H1 (cell line): ENCODE data around the gene TOM1. TPM values are rescaled to one million over a fixed set of nuclear protein-coding genes. Genes with fewer than 3 reads are reported as not detected.

Experiments used
- CTCF ChIA-PET: fragments of 300-600 bp; sonication (Branson Sonifier 250); formaldehyde crosslinking; loops from one replicate; lab custom pipeline; 2021; ENCODE audit not compliant: partially characterized antibody; lab: Charles Lee
- POLR2A ChIA-PET: fragments of 300-600 bp; sonication (Branson Sonifier 250); formaldehyde crosslinking; loops from one replicate; lab custom pipeline; 2021; ENCODE audit warnings: inconsistent platforms; ENCODE audit not compliant: partially characterized antibody; lab: Charles Lee
- DNase-seq, 2 experiments: peaks; one replicate each; pipeline versions ENCODE4 v3.0.0 to v3.0.0-alpha.2; 2010 to 2022; ENCODE audit warnings: low spot score in 2 of 2, low read depth in 1 of 2, mixed read lengths in 1 of 2
- FAIRE-seq: peaks from 2 replicates; lab custom pipeline; 2011; peaks lifted over from hg19 to GRCh38; lab: Jason Lieb, UNC
- H2AFZ ChIP-seq: 2 replicates; pipeline ENCODE4 v1.8.1; 2012; ENCODE audit warnings: low read length, inconsistent platforms
- H2AK5ac ChIP-seq: 2 replicates; pipeline ENCODE4 v1.6.1; 2013; ENCODE audit warnings: low read depth, low read length
- H2BK120ac ChIP-seq: replicated peaks from 2 replicates; pipeline ENCODE3; 2013; ENCODE audit warnings: low read depth, low read length, inconsistent platforms
- H2BK12ac ChIP-seq: 2 replicates; pipeline ENCODE4 v1.6.1; 2013; ENCODE audit warnings: low read depth, low read length
- H2BK15ac ChIP-seq: 2 replicates; pipeline ENCODE4 v1.6.1; 2013; ENCODE audit warnings: low read length
- H2BK20ac ChIP-seq: 2 replicates; pipeline ENCODE4 v1.6.1; 2013; ENCODE audit warnings: low read length
- H2BK5ac ChIP-seq: 2 replicates; pipeline ENCODE4 v1.6.1; 2013; ENCODE audit warnings: low read depth, low read length
- H3K14ac ChIP-seq: 2 replicates; pipeline ENCODE4 v1.6.1; 2013; ENCODE audit warnings: inconsistent platforms; ENCODE audit not compliant: insufficient read length
- H3K18ac ChIP-seq: 2 replicates; pipeline ENCODE4 v1.6.1; 2013; ENCODE audit warnings: low read length; ENCODE audit errors: extremely low read depth
- H3K23ac ChIP-seq: 2 replicates; pipeline ENCODE4 v1.6.1; 2013; ENCODE audit warnings: inconsistent platforms; ENCODE audit not compliant: insufficient read length
- H3K23me2 ChIP-seq: 2 replicates; pipeline ENCODE4 v1.6.1; 2013; ENCODE audit warnings: low read depth, low read length
- H3K27ac ChIP-seq: 2 replicates; pipeline ENCODE4 v1.6.1; 2011; ENCODE audit warnings: low read depth, low read length, inconsistent platforms
- H3K27me3 ChIP-seq, 4 experiments: replicated peaks in 1 of 4; 1 replicate in 1 of 4; 2 replicates in 3 of 4; pipeline versions ENCODE4 v1.6.1 to v1.8.1; 2011 to 2013; ENCODE audit warnings: low read length in 3 of 4, mild to moderate bottlenecking in 3 of 4, inconsistent platforms in 2 of 4, mixed read lengths in 2 of 4, moderate library complexity in 1 of 4; ENCODE audit not compliant: control insufficient read depth in 3 of 4, insufficient read depth in 3 of 4; ENCODE audit errors: extremely low read depth in 1 of 4
- H3K36me3 ChIP-seq, 4 experiments: 2 replicates each; pipeline versions ENCODE4 v1.6.1 to v1.8.1; 2011 to 2013; ENCODE audit warnings: mild to moderate bottlenecking in 4 of 4, low read length in 3 of 4, moderate library complexity in 2 of 4, control low read depth in 1 of 4, inconsistent platforms in 1 of 4; ENCODE audit not compliant: insufficient read depth in 4 of 4, control insufficient read depth in 2 of 4
- H3K4ac ChIP-seq: replicated peaks from 2 replicates; pipeline ENCODE3; 2013; ENCODE audit warnings: low read length, low read depth, mixed read lengths, inconsistent platforms; ENCODE audit not compliant: insufficient read length
- H3K4me1 ChIP-seq, 4 experiments: replicated peaks in 1 of 4; 1 replicate in 1 of 4; 2 replicates in 3 of 4; pipeline versions ENCODE4 v1.6.1 to v1.8.1; 2011 to 2013; ENCODE audit warnings: low read length in 3 of 4, inconsistent platforms in 2 of 4, mixed read lengths in 1 of 4; ENCODE audit not compliant: insufficient read depth in 4 of 4, control insufficient read depth in 3 of 4
- H3K4me2 ChIP-seq, 2 experiments: 2 replicates each; pipeline versions ENCODE4 v1.6.1 to v1.8.1; 2011 to 2013; ENCODE audit warnings: low read depth in 2 of 2, low read length in 2 of 2, control low read depth in 1 of 2, inconsistent platforms in 1 of 2, mild to moderate bottlenecking in 1 of 2; ENCODE audit not compliant: insufficient read depth in 1 of 2
- H3K4me3 ChIP-seq, 4 experiments: fragments of 200-600, 300-600 bp in 1 of 4; sonication (generic), shearing (Covaris generic), sonication (Bioruptor Twin) in 1 of 4; 2 replicates each; pipeline versions ENCODE4 v1.5.1 to v1.8.1; 2011 to 2016; ENCODE audit warnings: low read length in 4 of 4, low read depth in 3 of 4, control low read depth in 2 of 4, inconsistent platforms in 2 of 4, mild to moderate bottlenecking in 2 of 4, mixed read lengths in 1 of 4, moderate library complexity in 1 of 4; ENCODE audit not compliant: insufficient read depth in 2 of 4; ENCODE audit errors: extremely low read depth in 1 of 4
- H3K56ac ChIP-seq: replicated peaks from 2 replicates; pipeline ENCODE3; 2013; ENCODE audit warnings: low read depth, mild to moderate bottlenecking, mixed read lengths, low read length, inconsistent platforms; ENCODE audit not compliant: insufficient read length
- H3K79me1 ChIP-seq: 2 replicates; pipeline ENCODE4 v1.6.1; 2013; ENCODE audit warnings: low read depth, low read length, control low read depth
- H3K79me2 ChIP-seq, 2 experiments: 2 replicates each; pipeline versions ENCODE4 v1.6.1 to v1.8.1; 2012 to 2013; ENCODE audit warnings: low read length in 2 of 2, mild to moderate bottlenecking in 2 of 2, inconsistent platforms in 1 of 2; ENCODE audit not compliant: insufficient read depth in 2 of 2, control insufficient read depth in 1 of 2
- H3K9ac ChIP-seq, 4 experiments: replicated peaks in 1 of 4; 1 replicate in 1 of 4; 2 replicates in 3 of 4; pipeline versions ENCODE4 v1.6.1 to v1.8.1; 2011 to 2013; ENCODE audit warnings: low read depth in 3 of 4, low read length in 3 of 4, control low read depth in 2 of 4, mild to moderate bottlenecking in 2 of 4, moderate library complexity in 2 of 4, inconsistent platforms in 1 of 4; ENCODE audit errors: extremely low read depth in 1 of 4
- H3K9me3 ChIP-seq, 2 experiments: 2 replicates each; pipeline versions ENCODE4 v1.6.1 to v1.8.1; 2012 to 2013; ENCODE audit warnings: mild to moderate bottlenecking in 2 of 2, moderate library complexity in 2 of 2, control low read depth in 1 of 2, inconsistent platforms in 1 of 2, low read depth in 1 of 2, low read length in 1 of 2, mixed read lengths in 1 of 2; ENCODE audit not compliant: insufficient read depth in 2 of 2
- H4K20me1 ChIP-seq, 2 experiments: replicated peaks in 1 of 2; 2 replicates each; pipeline versions ENCODE3 to v1.8.1; 2011 to 2013; ENCODE audit warnings: inconsistent platforms in 2 of 2, low read length in 2 of 2, mild to moderate bottlenecking in 1 of 2; ENCODE audit not compliant: insufficient read depth in 2 of 2, control insufficient read depth in 1 of 2
- H4K5ac ChIP-seq: 2 replicates; pipeline ENCODE4 v1.6.1; 2013; ENCODE audit warnings: low read length, low read depth, mixed read lengths, inconsistent platforms; ENCODE audit not compliant: insufficient read length
- H4K8ac ChIP-seq: 2 replicates; pipeline ENCODE4 v1.8.0; 2013; ENCODE audit warnings: mild to moderate bottlenecking, moderate library complexity, low read length, inconsistent platforms; ENCODE audit not compliant: insufficient read depth; ENCODE audit errors: extremely low read depth
- H4K91ac ChIP-seq: replicated peaks from 2 replicates; pipeline ENCODE3; 2013; ENCODE audit warnings: low read length, mixed read lengths, inconsistent platforms; ENCODE audit not compliant: insufficient read length
- CBX5 ChIP-seq: fragments of 300-800, 300-1000 bp; sonication (generic); IDR thresholded peaks from 2 replicates; pipeline ENCODE4 v1.7.1; 2016; ENCODE audit warnings: antibody characterized with exemption, low read length, low read depth
- EP300 ChIP-seq, 2 experiments: IDR thresholded peaks; 1 replicate in 1 of 2; 2 replicates in 1 of 2; pipeline ENCODE4 v1.6.1; 2011 to 2012; ENCODE audit warnings: low read depth in 2 of 2, low read length in 2 of 2, mild to moderate bottlenecking in 2 of 2, borderline replicate concordance in 1 of 2, inconsistent platforms in 1 of 2, moderate library complexity in 1 of 2
- EZH2 ChIP-seq: fragments of 200-600 bp; sonication (generic); IDR thresholded peaks from 2 replicates; pipeline ENCODE4 v1.7.1; 2012; ENCODE audit warnings: low read depth, mild to moderate bottlenecking, moderate library complexity, low read length, inconsistent platforms; ENCODE audit not compliant: severe bottlenecking
- HDAC2 ChIP-seq, 2 experiments: fragments of 300-600 bp in 1 of 2; sonication (generic) in 1 of 2; IDR thresholded peaks; 2 replicates each; pipeline ENCODE4 v1.6.1; 2011 to 2012; ENCODE audit warnings: low read depth in 2 of 2, low read length in 2 of 2, mild to moderate bottlenecking in 2 of 2, moderate library complexity in 2 of 2, borderline replicate concordance in 1 of 2, inconsistent platforms in 1 of 2
- HDAC6 ChIP-seq: IDR thresholded peaks from one replicate; pipeline ENCODE4 v1.7.1; 2012; ENCODE audit warnings: low read depth, mild to moderate bottlenecking, inconsistent platforms, low read length, moderate library complexity
- JUND ChIP-seq: IDR thresholded peaks from 2 replicates; pipeline ENCODE4 v1.6.1; 2011; ENCODE audit warnings: mild to moderate bottlenecking, improper control_type of control experiment, low read length
- NANOG ChIP-seq: IDR thresholded peaks from 2 replicates; pipeline ENCODE4 v1.6.1; 2011; ENCODE audit warnings: low read length, low read depth, mild to moderate bottlenecking, inconsistent platforms; ENCODE audit not compliant: insufficient read depth, poor library complexity, severe bottlenecking
- NRF1 ChIP-seq: IDR thresholded peaks from 2 replicates; pipeline ENCODE4 v1.6.1; 2011; ENCODE audit warnings: mild to moderate bottlenecking, low read depth, low read length, improper control_type of control experiment
- RBBP5 ChIP-seq: IDR thresholded peaks from 2 replicates; pipeline ENCODE4 v1.7.1; 2012; ENCODE audit warnings: low read depth, mild to moderate bottlenecking, inconsistent platforms, low read length, moderate library complexity, borderline replicate concordance
- RXRA ChIP-seq: IDR thresholded peaks from 2 replicates; pipeline ENCODE4 v1.6.1; 2011; ENCODE audit warnings: low read depth, mild to moderate bottlenecking, low read length, moderate library complexity; ENCODE audit not compliant: insufficient read depth
- SIX5 ChIP-seq: IDR thresholded peaks from 2 replicates; pipeline ENCODE4 v1.6.1; 2011; ENCODE audit warnings: mild to moderate bottlenecking, low read depth, low read length
- TEAD4 ChIP-seq: IDR thresholded peaks from 2 replicates; pipeline ENCODE4 v1.6.1; 2012; ENCODE audit warnings: low read depth, low read length, inconsistent platforms, mixed read lengths
- WGBS, 2 experiments: shearing (Covaris generic) in 1 of 2; methylation state at CpG; one replicate each; pipeline versions ENCODE4 v1.1.6 to v1.1.7; 2013 to 2015; ENCODE audit warnings: low lambda C conversion rate in 2 of 2, mixed read lengths in 2 of 2, inconsistent platforms in 1 of 2, low coverage in 1 of 2, missing lambda C conversion rate in 1 of 2; ENCODE audit not compliant: insufficient replicate concordance in 2 of 2, insufficient coverage in 1 of 2, insufficient read length in 1 of 2; ENCODE audit errors: extremely low coverage in 1 of 2, missing lambda C conversion rate in 1 of 2; 5-methylcytosine and 5-hydroxymethylcytosine counted together
- polyA plus RNA-seq, 7 experiments: library from polyadenylated mRNA; depleted of rRNA in 3 of 7; stranded (reverse) in 5 of 7; unstranded in 2 of 7; fragments of >200 nt in 5 of 7; fragments of 200-250 nt in 2 of 7; gene quantifications; 1 replicate in 5 of 7; 2 replicates in 1 of 7; 4 replicates in 1 of 7; pipeline versions ENCODE4 v1.2.1 to v1.2.3, GENCODE V29; 2011 to 2013; ENCODE audit warnings: missing spikeins in 2 of 7, mixed read lengths in 2 of 7
- total RNA-seq: library from RNA; stranded (reverse); fragmentation: NEBNext Ultra II Directional; extraction: Animal tissue kit (Norgen Biotek cat#: 25700); gene quantifications from 2 replicates; pipeline ENCODE4 v1.2.1, GENCODE V29; 2021

TOM1 gene
- total and polyA plus RNA-seq, 2 of the 8 experiments (the other 6 are each of a cell fraction or from before 2014, with no cell fraction given), result 25.1 to 39.2 TPM

DNA sequence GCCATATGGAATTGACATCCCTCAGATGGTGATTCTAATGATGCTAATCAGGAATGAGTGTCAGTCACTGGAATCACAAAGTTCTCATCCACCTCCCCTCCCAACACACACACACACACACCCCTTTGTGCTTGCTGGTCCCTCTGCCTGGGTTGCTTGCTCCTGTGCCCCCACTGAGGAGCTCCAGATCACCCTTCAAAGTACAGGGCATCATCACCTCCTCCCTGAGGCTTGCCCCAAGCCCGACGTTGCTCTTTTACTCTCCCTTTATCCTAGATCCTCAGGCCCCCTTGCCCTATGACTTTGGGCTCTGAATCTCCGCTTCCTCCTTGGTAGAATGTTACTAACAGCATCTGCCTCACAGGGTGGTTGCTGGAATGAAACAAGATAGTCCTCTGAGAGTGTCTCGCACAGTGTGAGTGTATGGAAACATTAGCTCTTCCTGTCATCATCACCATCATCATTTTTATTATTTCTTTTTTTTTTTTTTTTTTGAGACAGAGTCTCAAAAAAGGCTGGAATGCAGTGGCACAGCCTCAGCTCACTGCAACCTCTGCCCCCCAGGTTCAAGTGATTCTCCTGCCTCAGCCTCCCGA is 3.4 kb downstream of the TOM1 start:
- WGBS, 2 experiments, result 85% methylated on average over 4 of the region's 5 CpGs; no CpG with 5 or more reads in 1 of the 2 experiments
- peaks cover 0 to 1% (median under 1%) of the 10 kb centered on the region in 4 experiments; a peak in 4 of 7 replicates for H3K4me1 ChIP-seq
- H2BK15ac ChIP-seq, result no peak overlapping the region
- no peak overlapping the region for H2BK20ac ChIP-seq
- peak overlapping the region; percentile 74; the same call in 1 of the 2 replicates for H4K8ac ChIP-seq
- H3K36me3 ChIP-seq, result no peaks in the 10 kb centered on the region
- H3K56ac ChIP-seq, result no peak overlapping the region
- POLR2A ChIA-PET, result interaction anchor here (0.6 kb wide), 1 partner anchor 84 kb away, joined by 3 read pairs; no protein-coding TSS in a partner anchor
- FAIRE-seq (no peak), DNase-seq (no peak)
- H2AK5ac ChIP-seq, result no peak overlapping the region
- H2AFZ ChIP-seq, result no peak overlapping the region
- no peak overlapping the region for H4K91ac ChIP-seq
- no peak overlapping the region for H4K5ac ChIP-seq
- H2BK12ac ChIP-seq, result no peak overlapping the region
- H3K79me2 ChIP-seq, result no peaks in the 10 kb centered on the region
- peaks cover 4% of the 10 kb centered on the region; the same call in 1 of the 2 replicates for H3K23me2 ChIP-seq
- H3K4me2 ChIP-seq, result no peak overlapping the region
- H3K9me3 ChIP-seq, result no peaks in the 10 kb centered on the region
- H3K18ac ChIP-seq, result no peak overlapping the region
- no peak overlapping the region for H3K4ac ChIP-seq
- no peak overlapping the region for H3K23ac ChIP-seq
- H3K14ac ChIP-seq, result no peak overlapping the region
- H4K20me1 ChIP-seq, result peaks cover 0 to 2% of the 10 kb centered on the region in 2 experiments
- no peak overlapping the region for H3K4me3 ChIP-seq
- CTCF ChIA-PET, result interaction anchor here (0.7 to 1.0 kb wide), 2 partner anchors 95 to 1195 kb away, joined by 3 read pairs; no protein-coding TSS in a partner anchor
- H2BK5ac ChIP-seq, result no peak overlapping the region
- no peak overlapping the region for H3K27ac ChIP-seq
- H3K79me1 ChIP-seq, result no peaks in the 10 kb centered on the region
- H3K27me3 ChIP-seq, result no peaks in the 10 kb centered on the region
- no peak overlapping the region for H2BK120ac ChIP-seq
- 0 out of 7 replicates have a peak overlapping the region, but pooled peaks of 1 of the 4 experiments have one; percentile 7 for H3K9ac ChIP-seq
- TF ChIP-seq NANOG (no peak), EZH2 (no peak), CBX5 (no peak), JUND (no peak), EP300 (IDR thresholded peaks at IDR 0.05; ENCODE audit: borderline replicate concordance in 1 of 2, low read depth in 2 of 2, low read length in 2 of 2) (no peak), RXRA (no peak), TEAD4 (no peak), RBBP5 (no peak), HDAC6 (no peak), HDAC2 (IDR thresholded peaks at IDR 0.05; ENCODE audit: borderline replicate concordance in 1 of 2, low read depth in 2 of 2, low read length in 2 of 2) (no peak), SIX5 (no peak), NRF1 (no peak)
